ENCODE data around the gene FBLN5.

FBLN5 gene

GRCh38 chr14:91902336-91902735 is 45.2 kb downstream of the FBLN5 start:
- Histone ChIP-seq H3K4me3 (ENCODE audit: low read depth, low read length, poor library complexity, severe bottlenecking) (no peak overlapping the region), H3K4me1 (ENCODE audit: insufficient read depth, low read length, severe bottlenecking) (no peaks in the 10 kb centered on the region)

DNA sequence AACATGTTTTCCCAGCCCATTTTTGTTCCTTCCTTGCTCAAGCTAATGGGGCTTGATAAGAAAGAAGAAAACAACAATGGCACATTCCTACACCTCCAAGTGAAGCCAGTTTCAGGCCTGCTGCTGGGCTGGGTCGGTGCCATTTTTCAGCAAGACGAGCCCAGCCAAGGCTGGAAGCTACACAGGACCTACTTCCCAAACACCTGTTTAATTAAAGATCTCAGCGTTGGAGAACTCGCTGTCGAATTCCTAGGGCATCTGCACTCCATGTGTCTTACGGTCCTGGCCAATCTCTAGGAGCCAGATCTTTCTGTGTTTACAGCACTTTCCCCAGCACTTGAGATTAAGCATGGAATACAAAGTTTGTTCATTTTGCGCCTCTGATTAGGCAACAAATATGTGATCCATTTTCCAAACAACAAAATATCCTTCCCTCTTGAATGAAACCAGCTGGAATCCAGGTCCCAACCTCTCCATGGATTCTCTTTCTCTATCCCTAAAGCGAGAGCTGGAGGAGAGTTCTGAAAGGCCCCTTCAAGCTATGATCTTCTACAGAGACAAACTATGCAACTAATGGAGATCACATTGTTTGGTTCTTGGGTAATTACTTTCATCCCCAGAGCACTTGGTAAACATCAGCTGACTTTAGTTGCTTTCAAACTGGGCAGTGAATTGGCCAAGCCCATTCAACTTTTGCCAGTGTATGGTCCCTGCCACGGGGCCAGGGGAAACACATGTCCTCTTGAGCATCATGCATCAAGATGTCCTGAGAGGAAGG is 45.9 kb downstream of the FBLN5 start:
- H3K9me3 ChIP-seq (ENCODE audit: low read length) = no peaks in the 10 kb centered on the region
- no peaks in the 10 kb centered on the region for H3K9me2 ChIP-seq (ENCODE audit: low read depth, low read length)
- H3K4me3 ChIP-seq (ENCODE audit: low read depth, low read length, poor library complexity, severe bottlenecking) = no peak overlapping the region
- H3F3A ChIP-seq (ENCODE audit: insufficient read depth, low read length) = no peaks in the 10 kb centered on the region
- H3K27ac ChIP-seq (ENCODE audit: low read depth, low read length, poor library complexity, severe bottlenecking) = no peak overlapping the region
- H3K36me3 ChIP-seq (ENCODE audit: insufficient read depth, low read length) = no peaks in the 10 kb centered on the region
- H4K20me1 ChIP-seq (ENCODE audit: insufficient read depth, low read length) = no peaks in the 10 kb centered on the region
- no peaks in the 10 kb centered on the region for H3K27me3 ChIP-seq (ENCODE audit: insufficient read depth, low read length)
- H3K4me2 ChIP-seq (ENCODE audit: low read length) = no peak overlapping the region
- H3K79me2 ChIP-seq (ENCODE audit: insufficient read depth, low read length) = no peaks in the 10 kb centered on the region
- no peaks in the 10 kb centered on the region for H3K4me1 ChIP-seq (ENCODE audit: insufficient read depth, low read length, severe bottlenecking)
- no peak overlapping the region for H2AFZ ChIP-seq (ENCODE audit: low read length)
- H3K9ac ChIP-seq (ENCODE audit: low read length) = no peak overlapping the region
- TF ChIP-seq EZH2 (IDR thresholded peaks at IDR 0.05; ENCODE audit: borderline replicate concordance, low read length) = no peak
- TF ChIP-seq CTCF (IDR thresholded peaks at IDR 0.05; ENCODE audit: low read length) = no peak

More at GRCh38 chr14:91902336-91902735, 45.2 kb downstream of the FBLN5 start:
- no peaks in the 10 kb centered on the region for H3K27me3 ChIP-seq (ENCODE audit: insufficient read depth, low read length)
- H3K36me3 ChIP-seq (ENCODE audit: insufficient read depth, low read length) = no peaks in the 10 kb centered on the region
- no peaks in the 10 kb centered on the region for H3K79me2 ChIP-seq (ENCODE audit: insufficient read depth, low read length)
- no peaks in the 10 kb centered on the region for H3K9me2 ChIP-seq (ENCODE audit: low read depth, low read length)
- no peak overlapping the region for H3K4me2 ChIP-seq (ENCODE audit: low read length)
- no peak overlapping the region for H3K9ac ChIP-seq (ENCODE audit: low read length)
- H3F3A ChIP-seq (ENCODE audit: insufficient read depth, low read length) = no peaks in the 10 kb centered on the region
- no peak for TF ChIP-seq CTCF (IDR thresholded peaks at IDR 0.05; ENCODE audit: low read length)
- H3K27ac ChIP-seq (ENCODE audit: low read depth, low read length, poor library complexity, severe bottlenecking) = no peak overlapping the region
- no peaks in the 10 kb centered on the region for H4K20me1 ChIP-seq (ENCODE audit: insufficient read depth, low read length)
- no peaks in the 10 kb centered on the region for H3K9me3 ChIP-seq (ENCODE audit: low read length)
- no peak overlapping the region for H2AFZ ChIP-seq (ENCODE audit: low read length)

DNA sequence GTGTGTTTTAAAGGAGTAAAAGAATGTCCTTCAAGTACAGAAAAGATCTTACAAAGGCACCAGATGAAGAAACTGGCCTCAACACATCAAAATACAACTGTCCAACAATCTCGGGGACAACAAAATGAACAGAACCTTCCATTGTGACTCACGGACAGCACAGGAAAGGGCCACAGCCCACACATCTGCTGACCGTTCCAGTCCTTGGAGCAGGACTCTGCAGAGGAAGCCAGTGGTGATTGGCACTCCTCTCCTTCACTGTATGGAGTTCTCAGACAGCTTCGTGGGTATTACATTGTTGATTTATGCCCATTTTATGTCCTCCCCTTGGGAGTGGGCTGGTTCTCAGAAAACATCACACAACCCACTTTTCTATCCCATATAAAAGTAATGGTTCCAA is 47.7 kb downstream of the FBLN5 start:
- no peak overlapping the region for H3K27ac ChIP-seq (ENCODE audit: low read depth, low read length, poor library complexity, severe bottlenecking)
- no peak overlapping the region for H2AFZ ChIP-seq (ENCODE audit: low read length)
- no peak overlapping the region for H3K4me2 ChIP-seq (ENCODE audit: low read length)
- no peaks in the 10 kb centered on the region for H4K20me1 ChIP-seq (ENCODE audit: insufficient read depth, low read length)
- no peaks in the 10 kb centered on the region for H3K4me1 ChIP-seq (ENCODE audit: insufficient read depth, low read length, severe bottlenecking)
- no peaks in the 10 kb centered on the region for H3K79me2 ChIP-seq (ENCODE audit: insufficient read depth, low read length)
- no peaks in the 10 kb centered on the region for H3K9me3 ChIP-seq (ENCODE audit: low read length)
- TF ChIP-seq EZH2 (IDR thresholded peaks at IDR 0.05; ENCODE audit: borderline replicate concordance, low read length) (no peak), CTCF (IDR thresholded peaks at IDR 0.05; ENCODE audit: low read length) (no peak)
- no peaks in the 10 kb centered on the region for H3K36me3 ChIP-seq (ENCODE audit: insufficient read depth, low read length)
- H3K27me3 ChIP-seq (ENCODE audit: insufficient read depth, low read length) = no peaks in the 10 kb centered on the region
- H3F3A ChIP-seq (ENCODE audit: insufficient read depth, low read length) = no peaks in the 10 kb centered on the region
- H3K9ac ChIP-seq (ENCODE audit: low read length) = no peak overlapping the region
- H3K9me2 ChIP-seq (ENCODE audit: low read depth, low read length) = no peaks in the 10 kb centered on the region
- H3K4me3 ChIP-seq (ENCODE audit: low read depth, low read length, poor library complexity, severe bottlenecking) = no peak overlapping the region

Data from OCI-LY1 (cell line).